Measurements from ENCODE around the gene C20orf141. TPM values are rescaled to one million over a fixed set of nuclear protein-coding genes. Genes with fewer than 3 reads are reported as not detected.
A peak's percentile ranks its signal among the peaks of the same experiment; 100 is the strongest.

Gene C20orf141
- total RNA-seq, 2 donors from 2014 or later, result not detected

GRCh38 chr20:2812189-2812588 is 2.6 kb upstream of the C20orf141 start:
- peaks cover 8% of the 10 kb centered on the region for H3K27me3 ChIP-seq (ENCODE audit: control insufficient read depth, insufficient read depth, low read length, poor library complexity, severe bottlenecking)
- WGBS, 2 experiments (ENCODE audit: insufficient coverage in 1 of 2, insufficient read length in 1 of 2), result 79 to 85% methylated on average over 3 of the region's 3 CpGs
- no peak overlapping the region for H3K27ac Mint-ChIP-seq
- no peak overlapping the region for H3K9ac ChIP-seq (ENCODE audit: extremely low read depth, low read length, poor library complexity, severe bottlenecking)
- no peak overlapping the region for H3K4me3 ChIP-seq (ENCODE audit: low read length)
- peaks cover 5% of the 10 kb centered on the region for H3K4me1 ChIP-seq (ENCODE audit: control insufficient read depth, insufficient read depth, low read length)
- H3K4me3 Mint-ChIP-seq, result no peak overlapping the region
- H3K9me3 Mint-ChIP-seq, result peaks cover 23% of the 10 kb centered on the region
- peak; percentile 6 for DNase-seq
- H3K9me3 ChIP-seq (ENCODE audit: control insufficient read depth, low read length), result peaks cover 9% of the 10 kb centered on the region
- no peak overlapping the region for H3K27ac ChIP-seq (ENCODE audit: low read depth, low read length)
- H3K36me3 ChIP-seq (ENCODE audit: control insufficient read depth, insufficient read depth, low read length), result no peaks in the 10 kb centered on the region
- no peak for TF ChIP-seq CTCF (conservative IDR thresholded peaks at IDR 0.05)
- H3K27me3 Mint-ChIP-seq (ENCODE audit: insufficient read depth), result peaks cover 51% of the 10 kb centered on the region
- peaks cover 11% of the 10 kb centered on the region for H3K4me1 Mint-ChIP-seq
- H3K36me3 Mint-ChIP-seq (ENCODE audit: low read depth), result no peaks in the 10 kb centered on the region

- Histone ChIP-seq H3K27ac (ENCODE audit: low read depth, low read length) (no peak overlapping the region), H3K4me3 (ENCODE audit: low read length) (no peak overlapping the region), H3K36me3 (ENCODE audit: control insufficient read depth, insufficient read depth, low read length) (no peaks in the 10 kb centered on the region), H3K9me3 (ENCODE audit: control insufficient read depth, low read length) (peaks cover 9% of the 10 kb centered on the region), H3K4me1 (ENCODE audit: control insufficient read depth, insufficient read depth, low read length) (peaks cover 5% of the 10 kb centered on the region), H3K9ac (ENCODE audit: extremely low read depth, low read length, poor library complexity, severe bottlenecking) (no peak overlapping the region), H3K27me3 (ENCODE audit: control insufficient read depth, insufficient read depth, low read length, poor library complexity, severe bottlenecking) (peaks cover 6% of the 10 kb centered on the region)
- Mint-ChIP-seq H3K36me3 (ENCODE audit: low read depth) (no peaks in the 10 kb centered on the region), H3K9me3 (peaks cover 23% of the 10 kb centered on the region), H3K4me1 (peaks cover 11% of the 10 kb centered on the region), H3K27me3 (ENCODE audit: insufficient read depth) (peaks cover 53% of the 10 kb centered on the region), H3K4me3 (no peak overlapping the region), H3K27ac (no peak overlapping the region)
- peak; percentile 30 for DNase-seq
- WGBS, 2 experiments (ENCODE audit: insufficient coverage in 1 of 2, insufficient read length in 1 of 2), result 67 to 93% methylated on average over 1 of the region's 1 CpG
- TF ChIP-seq CTCF (conservative IDR thresholded peaks at IDR 0.05), result no peak
Observed at GRCh38 chr20:2814076-2814475, 711 bp upstream of the C20orf141 start.

GRCh38 chr20:2815242-2815900 is 584 bp downstream of the C20orf141 start:
- peaks cover 5% of the 10 kb centered on the region for H3K4me1 ChIP-seq (ENCODE audit: control insufficient read depth, insufficient read depth, low read length)
- no peak overlapping the region for H3K9ac ChIP-seq (ENCODE audit: extremely low read depth, low read length, poor library complexity, severe bottlenecking)
- peaks cover 9% of the 10 kb centered on the region for H3K9me3 ChIP-seq (ENCODE audit: control insufficient read depth, low read length)
- Mint-ChIP-seq H3K27me3 (ENCODE audit: insufficient read depth) (peaks cover 57% of the 10 kb centered on the region), H3K4me1 (peaks cover 17% of the 10 kb centered on the region), H3K27ac (peak overlapping the region; percentile 44), H3K4me3 (no peak overlapping the region), H3K36me3 (ENCODE audit: low read depth) (no peaks in the 10 kb centered on the region), H3K9me3 (peaks cover 23% of the 10 kb centered on the region)
- no peak for TF ChIP-seq CTCF (conservative IDR thresholded peaks at IDR 0.05)
- H3K27ac ChIP-seq (ENCODE audit: low read depth, low read length), result no peak overlapping the region
- WGBS, 2 experiments (ENCODE audit: insufficient coverage in 1 of 2, insufficient read length in 1 of 2), result 92% methylated on average over 2 to 8 of the region's 8 CpGs
- peaks cover 17% of the 10 kb centered on the region for H3K27me3 ChIP-seq (ENCODE audit: control insufficient read depth, insufficient read depth, low read length, poor library complexity, severe bottlenecking)
- DNase-seq, result peak; percentile 39
- no peak overlapping the region for H3K4me3 ChIP-seq (ENCODE audit: low read length)
- no peaks in the 10 kb centered on the region for H3K36me3 ChIP-seq (ENCODE audit: control insufficient read depth, insufficient read depth, low read length)
